ENCODE measurements around the gene XPR1.

The XPR1 gene

DNA sequence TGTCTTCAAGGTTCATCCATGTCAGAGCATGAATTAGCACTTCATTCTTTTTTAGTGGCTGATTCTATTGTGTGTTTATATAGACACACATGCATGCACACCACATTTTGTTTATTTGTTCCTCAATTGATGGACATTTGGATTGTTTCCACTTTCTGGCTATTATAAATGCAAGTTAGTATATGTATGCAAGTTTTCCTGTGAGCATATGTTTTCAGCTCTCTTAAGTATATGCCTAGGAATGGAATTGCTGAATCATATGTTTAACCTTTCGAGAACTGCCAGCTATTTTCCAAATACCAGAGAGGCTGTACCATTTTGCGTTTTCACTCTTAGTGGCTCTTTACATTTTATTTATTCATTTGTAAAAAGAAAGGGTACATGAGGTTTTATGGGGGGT is 171.0 kb downstream of the XPR1 start:
- TF ChIP-seq TEAD4 (IDR thresholded peaks at IDR 0.05) (no peak), CEBPB (IDR thresholded peaks at IDR 0.05) (no peak), ZBTB7A (IDR thresholded peaks at IDR 0.05; ENCODE audit: low read depth) (no peak), TCF12 (IDR thresholded peaks at IDR 0.05; ENCODE audit: low read depth) (no peak), CREB1 (IDR thresholded peaks at IDR 0.05; ENCODE audit: low read depth) (no peak), EGR1 (IDR thresholded peaks at IDR 0.05) (no peak), EP300 (IDR thresholded peaks at IDR 0.05; ENCODE audit: borderline replicate concordance) (no peak), NFIC (IDR thresholded peaks at IDR 0.05) (no peak), YY1 (IDR thresholded peaks at IDR 0.05; ENCODE audit: low read depth) (no peak), RAD21 (IDR thresholded peaks at IDR 0.05; ENCODE audit: low read depth) (no peak), FOXM1 (IDR thresholded peaks at IDR 0.05; ENCODE audit: borderline replicate concordance, low read depth) (no peak), TAF1 (IDR thresholded peaks at IDR 0.05; ENCODE audit: low read depth) (no peak)
- TF ChIP-seq, protein P1, sequence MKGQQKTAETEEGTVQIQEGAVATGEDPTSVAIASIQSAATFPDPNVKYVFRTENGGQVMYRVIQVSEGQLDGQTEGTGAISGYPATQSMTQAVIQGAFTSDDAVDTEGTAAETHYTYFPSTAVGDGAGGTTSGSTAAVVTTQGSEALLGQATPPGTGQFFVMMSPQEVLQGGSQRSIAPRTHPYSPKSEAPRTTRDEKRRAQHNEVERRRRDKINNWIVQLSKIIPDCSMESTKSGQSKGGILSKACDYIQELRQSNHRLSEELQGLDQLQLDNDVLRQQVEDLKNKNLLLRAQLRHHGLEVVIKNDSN (IDR thresholded peaks at IDR 0.05), result no peak
- TF ChIP-seq, protein P2, sequence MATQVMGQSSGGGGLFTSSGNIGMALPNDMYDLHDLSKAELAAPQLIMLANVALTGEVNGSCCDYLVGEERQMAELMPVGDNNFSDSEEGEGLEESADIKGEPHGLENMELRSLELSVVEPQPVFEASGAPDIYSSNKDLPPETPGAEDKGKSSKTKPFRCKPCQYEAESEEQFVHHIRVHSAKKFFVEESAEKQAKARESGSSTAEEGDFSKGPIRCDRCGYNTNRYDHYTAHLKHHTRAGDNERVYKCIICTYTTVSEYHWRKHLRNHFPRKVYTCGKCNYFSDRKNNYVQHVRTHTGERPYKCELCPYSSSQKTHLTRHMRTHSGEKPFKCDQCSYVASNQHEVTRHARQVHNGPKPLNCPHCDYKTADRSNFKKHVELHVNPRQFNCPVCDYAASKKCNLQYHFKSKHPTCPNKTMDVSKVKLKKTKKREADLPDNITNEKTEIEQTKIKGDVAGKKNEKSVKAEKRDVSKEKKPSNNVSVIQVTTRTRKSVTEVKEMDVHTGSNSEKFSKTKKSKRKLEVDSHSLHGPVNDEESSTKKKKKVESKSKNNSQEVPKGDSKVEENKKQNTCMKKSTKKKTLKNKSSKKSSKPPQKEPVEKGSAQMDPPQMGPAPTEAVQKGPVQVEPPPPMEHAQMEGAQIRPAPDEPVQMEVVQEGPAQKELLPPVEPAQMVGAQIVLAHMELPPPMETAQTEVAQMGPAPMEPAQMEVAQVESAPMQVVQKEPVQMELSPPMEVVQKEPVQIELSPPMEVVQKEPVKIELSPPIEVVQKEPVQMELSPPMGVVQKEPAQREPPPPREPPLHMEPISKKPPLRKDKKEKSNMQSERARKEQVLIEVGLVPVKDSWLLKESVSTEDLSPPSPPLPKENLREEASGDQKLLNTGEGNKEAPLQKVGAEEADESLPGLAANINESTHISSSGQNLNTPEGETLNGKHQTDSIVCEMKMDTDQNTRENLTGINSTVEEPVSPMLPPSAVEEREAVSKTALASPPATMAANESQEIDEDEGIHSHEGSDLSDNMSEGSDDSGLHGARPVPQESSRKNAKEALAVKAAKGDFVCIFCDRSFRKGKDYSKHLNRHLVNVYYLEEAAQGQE (IDR thresholded peaks at IDR 0.05; ENCODE audit: low read depth), result no peak
- TF ChIP-seq, protein P3, sequence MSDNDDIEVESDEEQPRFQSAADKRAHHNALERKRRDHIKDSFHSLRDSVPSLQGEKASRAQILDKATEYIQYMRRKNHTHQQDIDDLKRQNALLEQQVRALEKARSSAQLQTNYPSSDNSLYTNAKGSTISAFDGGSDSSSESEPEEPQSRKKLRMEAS (IDR thresholded peaks at IDR 0.05), result no peak

DNA sequence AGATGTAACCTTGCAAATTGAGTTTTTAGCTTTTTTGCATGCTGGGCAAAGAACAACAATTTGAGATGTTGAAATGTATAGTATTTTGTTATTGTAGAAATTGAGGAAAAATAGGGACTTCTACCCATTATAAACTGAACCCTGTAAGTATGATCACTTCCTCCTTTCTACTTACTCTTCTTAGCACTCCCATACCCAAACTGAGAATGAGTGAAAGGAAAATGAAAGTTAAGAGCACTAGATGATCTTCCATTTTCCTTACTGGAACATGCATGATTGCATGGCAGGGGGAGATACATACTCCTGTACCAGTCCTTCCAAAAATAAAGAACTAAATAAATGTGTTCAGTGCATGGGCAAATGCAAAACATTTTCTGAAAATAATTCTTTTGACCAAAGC is 173.5 kb downstream of the XPR1 start:
- TF ChIP-seq EP300 (IDR thresholded peaks at IDR 0.05; ENCODE audit: borderline replicate concordance), result no peak
- no peak for TF ChIP-seq CREB1 (IDR thresholded peaks at IDR 0.05; ENCODE audit: low read depth)
- no peak for TF ChIP-seq FOXM1 (IDR thresholded peaks at IDR 0.05; ENCODE audit: borderline replicate concordance, low read depth)
- TF ChIP-seq TEAD4 (IDR thresholded peaks at IDR 0.05), result no peak
- TF ChIP-seq RAD21 (IDR thresholded peaks at IDR 0.05; ENCODE audit: low read depth), result no peak
- TF ChIP-seq ZBTB7A (IDR thresholded peaks at IDR 0.05; ENCODE audit: low read depth), result no peak

DNA sequence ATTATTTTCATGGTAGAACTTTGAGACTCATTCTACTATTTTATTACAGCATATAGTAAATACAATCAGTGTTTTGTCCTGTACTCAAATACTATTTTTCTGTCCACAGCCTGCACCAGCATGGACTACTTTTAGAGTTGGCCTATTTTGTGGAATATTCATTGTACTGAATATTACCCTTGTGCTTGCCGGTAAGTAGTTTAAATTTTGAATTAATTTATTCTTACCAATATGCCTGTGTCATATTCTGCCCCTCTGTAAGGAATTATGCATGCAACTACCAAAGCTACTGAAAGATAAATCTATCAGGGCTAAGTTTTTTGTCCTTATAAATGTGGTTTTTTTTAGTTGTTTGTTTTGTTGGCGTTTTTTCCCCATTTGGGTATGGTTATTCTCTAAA is 179.5 kb downstream of the XPR1 start:
- TF ChIP-seq RAD21 (IDR thresholded peaks at IDR 0.05; ENCODE audit: low read depth), result no peak
- TF ChIP-seq, protein P2 (IDR thresholded peaks at IDR 0.05; ENCODE audit: low read depth), result no peak
- TF ChIP-seq TCF12 (IDR thresholded peaks at IDR 0.05; ENCODE audit: low read depth), result no peak
- TF ChIP-seq NFIC (IDR thresholded peaks at IDR 0.05), result no peak
- TF ChIP-seq, protein P3 (IDR thresholded peaks at IDR 0.05), result no peak
- no peak for TF ChIP-seq YY1 (IDR thresholded peaks at IDR 0.05; ENCODE audit: low read depth)
- no peak for TF ChIP-seq EGR1 (IDR thresholded peaks at IDR 0.05)
- TF ChIP-seq EP300 (IDR thresholded peaks at IDR 0.05; ENCODE audit: borderline replicate concordance), result no peak
- TF ChIP-seq CREB1 (IDR thresholded peaks at IDR 0.05; ENCODE audit: low read depth), result no peak
- no peak for TF ChIP-seq TEAD4 (IDR thresholded peaks at IDR 0.05)
- TF ChIP-seq FOXM1 (IDR thresholded peaks at IDR 0.05; ENCODE audit: borderline replicate concordance, low read depth), result no peak
- TF ChIP-seq ZBTB7A (IDR thresholded peaks at IDR 0.05; ENCODE audit: low read depth), result no peak
- TF ChIP-seq TAF1 (IDR thresholded peaks at IDR 0.05; ENCODE audit: low read depth), result no peak
- TF ChIP-seq, protein P1 (IDR thresholded peaks at IDR 0.05), result no peak
- TF ChIP-seq CEBPB (IDR thresholded peaks at IDR 0.05), result no peak

DNA sequence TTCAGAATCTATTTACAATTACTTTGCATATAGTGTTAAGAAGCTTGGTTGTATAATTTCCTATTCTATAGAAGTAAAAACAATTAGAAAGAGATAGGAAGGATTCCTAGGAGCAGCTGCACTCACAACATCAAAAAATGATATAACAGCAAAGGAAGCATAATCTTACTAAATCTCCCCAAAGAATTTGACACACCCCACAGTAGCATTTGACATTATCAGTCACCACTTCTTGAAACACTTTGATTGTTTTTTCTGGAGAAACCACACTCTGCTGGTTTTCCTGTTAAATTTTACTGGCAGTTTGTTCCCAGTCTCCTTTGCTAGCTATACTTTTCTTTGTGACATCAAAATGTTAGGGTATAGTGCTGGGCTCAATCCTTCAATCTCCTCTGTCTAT is 180.1 kb downstream of the XPR1 start:
- TF ChIP-seq, protein P2 (IDR thresholded peaks at IDR 0.05; ENCODE audit: low read depth), result no peak
- TF ChIP-seq ZBTB7A (IDR thresholded peaks at IDR 0.05; ENCODE audit: low read depth), result no peak
- TF ChIP-seq CREB1 (IDR thresholded peaks at IDR 0.05; ENCODE audit: low read depth), result no peak
- TF ChIP-seq YY1 (IDR thresholded peaks at IDR 0.05; ENCODE audit: low read depth), result no peak
- TF ChIP-seq, protein P1 (IDR thresholded peaks at IDR 0.05), result no peak
- TF ChIP-seq TEAD4 (IDR thresholded peaks at IDR 0.05), result no peak

Measured in Ishikawa (cell line).